Aorta (tissue), 5 donors: ENCODE results near the gene GDPD5. TPM values are rescaled to one million over a fixed set of nuclear protein-coding genes. Genes with fewer than 3 reads are reported as not detected.
A peak's percentile ranks its signal among the peaks of the same experiment; 100 is the strongest.

Experiments
- ATAC-seq: fragments of 200-7000 bp; cut with Tn5 transposase; one replicate; pipeline ENCODE4 v1.9.1; 2022; ENCODE audit warnings: moderate library complexity; ENCODE audit not compliant: low FRiP score
- DNase-seq, 2 donors: peaks; one replicate each; pipeline ENCODE4 v3.0.0-alpha.2; 2020
- H3K27ac ChIP-seq, 2 donors: one replicate each; pipeline ENCODE4 v1.5.1; 2013; ENCODE audit warnings: low read length in 2 of 2, mild to moderate bottlenecking in 2 of 2, moderate library complexity in 2 of 2, control low read depth in 1 of 2, inconsistent platforms in 1 of 2, low read depth in 1 of 2
- H3K27me3 ChIP-seq, 2 donors: one replicate each; pipeline ENCODE4 v1.6.1; 2013; ENCODE audit warnings: control low read depth in 1 of 2, low read length in 1 of 2, mild to moderate bottlenecking in 1 of 2, moderate library complexity in 1 of 2; ENCODE audit not compliant: insufficient read depth in 2 of 2, control insufficient read depth in 1 of 2
- H3K36me3 ChIP-seq, 2 donors: one replicate each; pipeline ENCODE4 v1.6.1; 2013; ENCODE audit warnings: control low read depth in 1 of 2, low read length in 1 of 2, mild to moderate bottlenecking in 1 of 2; ENCODE audit not compliant: insufficient read depth in 2 of 2, control insufficient read depth in 1 of 2
- H3K4me1 ChIP-seq, 2 donors: one replicate each; pipeline ENCODE4 v1.6.1; 2013; ENCODE audit warnings: low read length in 2 of 2, control low read depth in 1 of 2, mild to moderate bottlenecking in 1 of 2, moderate library complexity in 1 of 2; ENCODE audit not compliant: insufficient read depth in 2 of 2, control insufficient read depth in 1 of 2
- H3K4me3 ChIP-seq, 2 donors: one replicate each; pipeline ENCODE4 v1.5.1; 2013; ENCODE audit warnings: low read length in 2 of 2, control low read depth in 1 of 2, mild to moderate bottlenecking in 1 of 2
- H3K9me3 ChIP-seq: one replicate; pipeline ENCODE4 v1.6.1; 2013; ENCODE audit warnings: mild to moderate bottlenecking, low read length; ENCODE audit not compliant: control insufficient read depth
- WGBS, 2 donors: extraction: QIAGEN DNeasy Blood & Tissue Kit; methylation state at CpG; one replicate each; pipeline ENCODE4 v1.1.7; 2013; 5-methylcytosine and 5-hydroxymethylcytosine counted together
- intact Hi-C, 2 donors: fragments of 100-400 bp; cut with DNase I; formaldehyde crosslinking; loops; one replicate each; pipeline versions ENCODE4 v1.14.2 to v1.15.0; 2022
- polyA plus RNA-seq, 2 donors: library from polyadenylated mRNA; stranded (reverse); fragments of 200-250 nt; gene quantifications; one replicate each; pipeline ENCODE4 v1.2.3, GENCODE V29; 2013
- total RNA-seq, 2 donors: library from RNA; stranded (reverse); fragmentation: NEBNext Ultra II Directional; extraction: Animal tissue kit (Norgen Biotek cat#: 25700); gene quantifications; one replicate each; pipeline ENCODE4 v1.2.1, GENCODE V29; 2021
- donor health status: healthy with polysubstance abuse.
- donor health status: Bipolar disorder and iron deficiency.
- donor health status: DM: no; HTN: no; CAD: no.
- donor health status: DM: no; HTN: no; CAD: no.
- donor health status: DM: yes; HTN: yes; CAD: no.

Gene GDPD5
- total and polyA plus RNA-seq, 4 donors = 3.5 to 53.0 (median 34.2) TPM

GRCh38 chr11:75437966-75438659, 87.6 kb downstream of the GDPD5 start:
- Histone ChIP-seq H3K27ac (no peak overlapping the region), H3K4me1 (no peaks in the 10 kb centered on the region), H3K36me3 (no peaks in the 10 kb centered on the region), H3K27me3 (no peaks in the 10 kb centered on the region), H3K9me3 (no peaks in the 10 kb centered on the region), H3K4me3 (no peak overlapping the region)
- DNase-seq = no peak
- ATAC-seq = no peak
- 90 to 92% methylated on average over 13 of the region's 13 CpGs for WGBS, 2 donors
- intact Hi-C loops = no loop called here

- no peaks in the 10 kb centered on the region for H3K9me3 ChIP-seq
- intact Hi-C loops = no loop called here
Observed at GRCh38 chr11:75436806-75437205, 88.9 kb downstream of the GDPD5 start.

GRCh38 chr11:75435571-75435925, 90.2 kb downstream of the GDPD5 start:
- no peak for ATAC-seq
- 90 to 93% methylated on average over 9 of the region's 9 CpGs for WGBS, 2 donors
- intact Hi-C loops = no loop called here
- no peaks in the 10 kb centered on the region for H3K27me3 ChIP-seq
- no peaks in the 10 kb centered on the region for H3K4me1 ChIP-seq
- no peaks in the 10 kb centered on the region for H3K36me3 ChIP-seq
- DNase-seq = no peak
- no peak overlapping the region for H3K4me3 ChIP-seq
- H3K9me3 ChIP-seq = no peaks in the 10 kb centered on the region
- H3K27ac ChIP-seq = no peak overlapping the region

More at GRCh38 chr11:75436806-75437205, 88.9 kb downstream of the GDPD5 start:
- Histone ChIP-seq H3K36me3 (no peaks in the 10 kb centered on the region), H3K4me3 (no peak overlapping the region), H3K4me1 (no peaks in the 10 kb centered on the region), H3K27ac (no peak overlapping the region), H3K27me3 (no peaks in the 10 kb centered on the region)
- WGBS, 2 donors = 91 to 97% methylated on average over 9 of the region's 9 CpGs
- DNase-seq (no peak), ATAC-seq (no peak)

- Histone ChIP-seq H3K27me3 (no peaks in the 10 kb centered on the region), H3K4me3 (no peak overlapping the region), H3K4me1 (no peaks in the 10 kb centered on the region), H3K36me3 (no peaks in the 10 kb centered on the region), H3K27ac (no peak overlapping the region), H3K9me3 (no peaks in the 10 kb centered on the region)
- ATAC-seq (no peak), DNase-seq (no peak)
- WGBS, 2 donors = 93 to 94% methylated on average over 12 of the region's 12 CpGs
- intact Hi-C loops = no loop called here
Observed at GRCh38 chr11:75434886-75435570, 90.7 kb downstream of the GDPD5 start.

GRCh38 chr11:75434051-75434450, 91.7 kb downstream of the GDPD5 start:
- DNase-seq (peak in 1 of 2 donors; percentile 53), ATAC-seq (no peak)
- intact Hi-C loops = no loop called here
- 90% methylated on average over 4 of the region's 4 CpGs for WGBS, 2 donors
- Histone ChIP-seq H3K36me3 (no peaks in the 10 kb centered on the region), H3K9me3 (no peaks in the 10 kb centered on the region), H3K4me1 (no peaks in the 10 kb centered on the region), H3K27ac (no peak overlapping the region), H3K27me3 (no peaks in the 10 kb centered on the region), H3K4me3 (no peak overlapping the region)

- Histone ChIP-seq H3K27me3 (no peaks in the 10 kb centered on the region), H3K4me3 (no peak overlapping the region), H3K27ac (no peak overlapping the region), H3K36me3 (no peaks in the 10 kb centered on the region), H3K4me1 (no peaks in the 10 kb centered on the region), H3K9me3 (no peaks in the 10 kb centered on the region)
- 86 to 92% methylated on average over 6 of the region's 6 CpGs for WGBS, 2 donors
- ATAC-seq (no peak), DNase-seq (peak in 1 of 2 donors; percentile 57)
- intact Hi-C loops = no loop called here
Observed at GRCh38 chr11:75433443-75433842, 92.3 kb downstream of the GDPD5 start.

GRCh38 chr11:75432911-75433321, 92.8 kb downstream of the GDPD5 start, which contains the start of gene KLHL35:
TSS of gene KLHL35 (minus strand) at chr11:75433203. CDS start at chr11:75430629, 2,574 bp downstream.
- no peak within 1 kb of the TSS for H3K4me3 ChIP-seq
- H3K36me3 ChIP-seq = no peaks in the 10 kb centered on the region
- WGBS, 2 donors = 23 to 29% methylated on average over 14 of the region's 14 CpGs
- no peaks in the 10 kb centered on the region for H3K4me1 ChIP-seq
- no peaks in the 10 kb centered on the region for H3K27me3 ChIP-seq
- DNase-seq (peak in 1 of 2 donors; percentile 73), ATAC-seq (no peak)
- no peaks in the 10 kb centered on the region for H3K9me3 ChIP-seq
- intact Hi-C loops = no loop called here
- no peak within 1 kb of the TSS for H3K27ac ChIP-seq

GRCh38 chr11:75431533-75432525, 93.9 kb downstream of the GDPD5 start:
- WGBS, 2 donors = 61 to 65% methylated on average over 16 of the region's 16 CpGs
- H3K27ac ChIP-seq = no peak overlapping the region
- DNase-seq (peak in 1 of 2 donors; percentile 67), ATAC-seq (no peak)
- no peaks in the 10 kb centered on the region for H3K36me3 ChIP-seq
- no peak overlapping the region for H3K4me3 ChIP-seq
- no peaks in the 10 kb centered on the region for H3K27me3 ChIP-seq
- H3K4me1 ChIP-seq = no peaks in the 10 kb centered on the region
- no peaks in the 10 kb centered on the region for H3K9me3 ChIP-seq
- intact Hi-C loops = no loop called here
